ENCODE measurements around the gene CRYGC.
"Not testable (repeated sequence)": the region's sequence is repeated elsewhere in the genome, so short reads cannot be mapped to it uniquely, and the experiment has no call there.

Gene CRYGC

GRCh38 chr2:208128136-208128535, 1.5 kb downstream of the CRYGC start:
- Histone ChIP-seq H3K4me3 (ENCODE audit: low read length) (no peak overlapping the region), H3K9me3 (ENCODE audit: low read length) (no peaks in the 10 kb centered on the region), H2AFZ (ENCODE audit: low read depth, low read length) (no peak overlapping the region), H3K27me3 (ENCODE audit: insufficient read depth, low read length) (no peaks in the 10 kb centered on the region), H3K4me1 (ENCODE audit: insufficient read depth, low read length) (peaks cover 13% of the 10 kb centered on the region), H3K36me3 (ENCODE audit: insufficient read depth, low read length) (no peaks in the 10 kb centered on the region)

- no peak overlapping the region for H2AFZ ChIP-seq (ENCODE audit: low read depth, low read length)
- H3K4me3 ChIP-seq (ENCODE audit: low read length) = no peak overlapping the region
- no peaks in the 10 kb centered on the region for H3K27me3 ChIP-seq (ENCODE audit: insufficient read depth, low read length)
- H3K9me3 ChIP-seq (ENCODE audit: low read length) = no peaks in the 10 kb centered on the region
- H3K4me1 ChIP-seq (ENCODE audit: insufficient read depth, low read length) = peaks cover 13% of the 10 kb centered on the region
- H3K36me3 ChIP-seq (ENCODE audit: insufficient read depth, low read length) = no peaks in the 10 kb centered on the region
These were observed 2.5 kb downstream of the CRYGC start for GRCh38 chr2:208127090-208127489.

GRCh38 chr2:208125251-208125650, 4.4 kb downstream of the CRYGC start:
- Histone ChIP-seq H3K36me3 (ENCODE audit: insufficient read depth, low read length) (no peaks in the 10 kb centered on the region), H2AFZ (ENCODE audit: low read depth, low read length) (no peak overlapping the region), H3K4me1 (ENCODE audit: insufficient read depth, low read length) (peaks cover 11% of the 10 kb centered on the region), H3K9me3 (ENCODE audit: low read length) (no peaks in the 10 kb centered on the region), H3K4me3 (ENCODE audit: low read length) (no peak overlapping the region), H3K27me3 (ENCODE audit: insufficient read depth, low read length) (no peaks in the 10 kb centered on the region)

GRCh38 chr2:208124013-208124715, 5.5 kb downstream of the CRYGC start, which contains the start of gene CRYGD:
Gene CRYGD, minus strand, starts transcription at chr2:208124524. Its CDS starts 51 bp downstream, at chr2:208124473.
- not testable (repeated sequence) for H3K36me3 ChIP-seq (ENCODE audit: insufficient read depth, low read length); H3K9me3 ChIP-seq (ENCODE audit: low read length); H3K27me3 ChIP-seq (ENCODE audit: insufficient read depth, low read length); H2AFZ ChIP-seq (ENCODE audit: low read depth, low read length); H3K4me3 ChIP-seq (ENCODE audit: low read length); H3K4me1 ChIP-seq (ENCODE audit: insufficient read depth, low read length)

GRCh38 chr2:208122248-208122647, 7.4 kb downstream of the CRYGC start:
- Histone ChIP-seq H3K27me3 (ENCODE audit: insufficient read depth, low read length) (no peaks in the 10 kb centered on the region), H3K9me3 (ENCODE audit: low read length) (no peaks in the 10 kb centered on the region), H3K36me3 (ENCODE audit: insufficient read depth, low read length) (no peaks in the 10 kb centered on the region), H2AFZ (ENCODE audit: low read depth, low read length) (no peak overlapping the region), H3K4me3 (ENCODE audit: low read length) (no peak overlapping the region), H3K4me1 (ENCODE audit: insufficient read depth, low read length) (peaks cover 13% of the 10 kb centered on the region)

GRCh38 chr2:208118918-208119317, 10.7 kb downstream of the CRYGC start:
- H3K9me3 ChIP-seq (ENCODE audit: low read length) = no peaks in the 10 kb centered on the region
- H3K4me1 ChIP-seq (ENCODE audit: insufficient read depth, low read length) = peaks cover 13% of the 10 kb centered on the region
- H3K27me3 ChIP-seq (ENCODE audit: insufficient read depth, low read length) = no peaks in the 10 kb centered on the region
- no peaks in the 10 kb centered on the region for H3K36me3 ChIP-seq (ENCODE audit: insufficient read depth, low read length)
- H3K4me3 ChIP-seq (ENCODE audit: low read length) = no peak overlapping the region
- no peak overlapping the region for H2AFZ ChIP-seq (ENCODE audit: low read depth, low read length)

GRCh38 chr2:208117390-208117789, 12.2 kb downstream of the CRYGC start:
- H2AFZ ChIP-seq (ENCODE audit: low read depth, low read length); H3K4me3 ChIP-seq (ENCODE audit: low read length): not testable (repeated sequence)

GRCh38 chr2:208112969-208113368, 16.7 kb downstream of the CRYGC start:
- Histone ChIP-seq H3K9me3 (ENCODE audit: low read length) (peaks cover 1% of the 10 kb centered on the region), H3K36me3 (ENCODE audit: insufficient read depth, low read length) (no peaks in the 10 kb centered on the region), H3K4me1 (ENCODE audit: insufficient read depth, low read length) (no peaks in the 10 kb centered on the region), H2AFZ (ENCODE audit: low read depth, low read length) (peak overlapping the region; percentile 4), H3K4me3 (ENCODE audit: low read length) (no peak overlapping the region), H3K27me3 (ENCODE audit: insufficient read depth, low read length) (no peaks in the 10 kb centered on the region)

More at GRCh38 chr2:208117390-208117789, 12.2 kb downstream of the CRYGC start:
- H3K27me3 ChIP-seq (ENCODE audit: insufficient read depth, low read length); H3K9me3 ChIP-seq (ENCODE audit: low read length); H3K36me3 ChIP-seq (ENCODE audit: insufficient read depth, low read length): not testable (repeated sequence)
- peaks cover 13% of the 10 kb centered on the region for H3K4me1 ChIP-seq (ENCODE audit: insufficient read depth, low read length)

GRCh38 chr2:208112273-208112745, 17.3 kb downstream of the CRYGC start:
- H3K4me1 ChIP-seq (ENCODE audit: insufficient read depth, low read length); H3K9me3 ChIP-seq (ENCODE audit: low read length); H3K4me3 ChIP-seq (ENCODE audit: low read length); H3K27me3 ChIP-seq (ENCODE audit: insufficient read depth, low read length); H3K36me3 ChIP-seq (ENCODE audit: insufficient read depth, low read length): not testable (repeated sequence)
- H2AFZ ChIP-seq (ENCODE audit: low read depth, low read length) = peak overlapping the region; percentile 4

GRCh38 chr2:208103616-208104015, 26.0 kb downstream of the CRYGC start:
- peaks cover 7% of the 10 kb centered on the region for H3K4me1 ChIP-seq (ENCODE audit: insufficient read depth, low read length)
- H3K27me3 ChIP-seq (ENCODE audit: insufficient read depth, low read length) = no peaks in the 10 kb centered on the region
- H2AFZ ChIP-seq (ENCODE audit: low read depth, low read length) = no peak overlapping the region
- H3K9me3 ChIP-seq (ENCODE audit: low read length) = no peaks in the 10 kb centered on the region
- no peaks in the 10 kb centered on the region for H3K36me3 ChIP-seq (ENCODE audit: insufficient read depth, low read length)
- H3K4me3 ChIP-seq (ENCODE audit: low read length) = no peak overlapping the region

GRCh38 chr2:208101716-208102631, 27.7 kb downstream of the CRYGC start:
- Histone ChIP-seq H3K27me3 (ENCODE audit: insufficient read depth, low read length) (no peaks in the 10 kb centered on the region), H2AFZ (ENCODE audit: low read depth, low read length) (peak overlapping the region; percentile 30), H3K9me3 (ENCODE audit: low read length) (no peaks in the 10 kb centered on the region), H3K36me3 (ENCODE audit: insufficient read depth, low read length) (no peaks in the 10 kb centered on the region), H3K4me1 (ENCODE audit: insufficient read depth, low read length) (peaks cover 7% of the 10 kb centered on the region), H3K4me3 (ENCODE audit: low read length) (no peak overlapping the region)

GRCh38 chr2:208099682-208100470, 29.8 kb downstream of the CRYGC start:
- no peaks in the 10 kb centered on the region for H3K36me3 ChIP-seq (ENCODE audit: insufficient read depth, low read length)
- no peak overlapping the region for H2AFZ ChIP-seq (ENCODE audit: low read depth, low read length)
- peaks cover 7% of the 10 kb centered on the region for H3K4me1 ChIP-seq (ENCODE audit: insufficient read depth, low read length)
- H3K9me3 ChIP-seq (ENCODE audit: low read length) = no peaks in the 10 kb centered on the region
- no peaks in the 10 kb centered on the region for H3K27me3 ChIP-seq (ENCODE audit: insufficient read depth, low read length)
- H3K4me3 ChIP-seq (ENCODE audit: low read length) = no peak overlapping the region

GRCh38 chr2:208098701-208099100, 30.9 kb downstream of the CRYGC start:
- H3K27me3 ChIP-seq (ENCODE audit: insufficient read depth, low read length); H2AFZ ChIP-seq (ENCODE audit: low read depth, low read length); H3K4me3 ChIP-seq (ENCODE audit: low read length); H3K36me3 ChIP-seq (ENCODE audit: insufficient read depth, low read length); H3K9me3 ChIP-seq (ENCODE audit: low read length); H3K4me1 ChIP-seq (ENCODE audit: insufficient read depth, low read length): not testable (repeated sequence)
